Measurements from ENCODE around the gene ZNF577. TPM values are rescaled to one million over a fixed set of nuclear protein-coding genes. Genes with fewer than 3 reads are reported as not detected.
"Not testable (repeated sequence)": the region's sequence is repeated elsewhere in the genome, so short reads cannot be mapped to it uniquely, and the experiment has no call there.

ZNF577 gene
- 7.6 TPM for polyA plus RNA-seq (2013, experiment 1 of 2)
- polyA plus RNA-seq (2013, experiment 2 of 2) = 10.3 TPM

DNA sequence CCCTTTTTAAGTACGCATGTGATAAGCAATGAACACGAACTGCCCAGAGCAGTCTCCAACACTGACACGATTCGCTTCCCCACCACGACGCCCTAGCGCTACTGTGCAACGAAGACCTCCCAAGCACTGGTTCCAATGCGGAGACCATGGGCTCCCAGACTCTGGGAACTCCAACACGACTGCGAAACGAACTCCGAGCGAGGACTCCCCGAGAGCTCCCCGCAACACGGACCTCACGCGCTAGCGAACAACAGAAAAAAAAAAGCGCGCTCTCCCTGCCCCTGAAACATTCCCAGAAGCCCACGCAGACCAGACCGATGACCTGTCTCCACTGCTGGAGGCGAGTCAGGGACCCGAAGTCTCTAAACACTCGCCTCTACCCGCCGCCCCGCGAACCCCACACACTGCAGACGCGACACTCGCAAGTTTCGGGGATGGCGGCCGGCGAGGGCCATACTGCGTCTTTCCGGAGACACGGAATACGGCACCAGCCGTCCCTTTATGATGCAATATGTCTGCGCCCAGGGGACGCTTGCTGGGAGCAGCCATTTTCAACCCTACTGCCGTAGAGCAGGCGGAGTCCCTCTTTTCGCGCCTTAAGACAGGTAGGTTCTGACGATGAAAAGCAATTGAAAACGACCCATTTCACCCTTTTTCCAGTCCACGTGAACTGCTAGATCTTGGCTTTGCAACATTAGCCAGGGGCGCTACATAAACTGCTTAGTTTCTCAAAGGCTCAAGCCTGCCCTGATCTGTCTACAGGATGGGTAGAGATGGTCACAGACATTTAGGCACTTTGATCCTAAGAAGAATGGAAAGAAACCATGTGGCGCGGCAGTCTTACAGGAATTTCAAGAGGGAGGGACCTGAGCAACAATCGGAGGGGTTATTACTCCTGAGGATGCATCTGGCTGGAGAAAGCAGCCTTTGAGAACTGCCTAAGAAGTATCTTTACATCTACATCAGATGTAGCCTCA, at the start of gene ZNF577:
Gene ZNF577, minus strand, starts transcription at position 430 of the 977 bp plus-strand sequence. CDS start 7,569 bp downstream, outside the sequence.
- 39 to 53% methylated on average over 48 to 54 of the region's 56 CpGs for WGBS, 2 experiments (ENCODE audit: insufficient coverage in 2 of 2)
- H3K9me3 ChIP-seq (ENCODE audit: control insufficient read depth, low read length) = peaks cover 39% of the 10 kb centered on the region

DNA sequence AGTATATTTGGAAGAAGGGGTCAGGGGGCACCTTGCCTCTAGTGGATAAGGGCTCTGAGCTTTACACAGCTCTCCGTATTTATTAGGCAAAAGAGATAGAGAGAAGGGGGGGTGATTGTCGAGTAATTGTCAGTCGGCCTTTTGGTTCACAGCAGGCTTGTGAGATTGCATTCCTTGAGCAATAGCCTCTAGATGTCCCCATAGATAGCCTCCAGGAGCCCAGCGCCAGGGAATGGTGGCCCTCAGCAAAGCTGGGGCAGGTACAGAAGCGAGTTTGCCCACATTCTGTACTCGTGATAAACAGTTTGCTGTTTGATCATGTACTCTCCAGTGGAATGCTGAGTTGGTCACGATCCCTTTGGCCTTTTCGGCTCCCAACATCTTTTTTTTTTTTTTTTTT, 44.2 kb upstream of the ZNF577 start:
- 88 to 93% methylated on average over 6 to 7 of the region's 8 CpGs for WGBS, 2 experiments (ENCODE audit: insufficient coverage in 2 of 2)
- Histone ChIP-seq H3K9me3 (ENCODE audit: control insufficient read depth, low read length) (peaks cover 16% of the 10 kb centered on the region), H3K36me3 (ENCODE audit: control insufficient read depth, insufficient read depth, low read length) (peaks cover 68% of the 10 kb centered on the region), H3K27ac (ENCODE audit: low read depth, low read length, severe bottlenecking) (no peak overlapping the region), H3K4me1 (ENCODE audit: control insufficient read depth, insufficient read depth, low read length, poor library complexity, severe bottlenecking) (no peaks in the 10 kb centered on the region), H3K4me3 (ENCODE audit: extremely low read depth, insufficient read depth, low read length, poor library complexity, severe bottlenecking) (no peak overlapping the region)

More for the DNA sequence above, at the start of gene ZNF577:
- H3K4me3 ChIP-seq (ENCODE audit: extremely low read depth, insufficient read depth, low read length, poor library complexity, severe bottlenecking) = peak within 1 kb of the TSS; percentile 62
- no peaks in the 10 kb centered on the region for H3K4me1 ChIP-seq (ENCODE audit: control insufficient read depth, insufficient read depth, low read length, poor library complexity, severe bottlenecking)
- peak within 1 kb of the TSS; percentile 51 for H3K27ac ChIP-seq (ENCODE audit: low read depth, low read length, severe bottlenecking)
- peaks cover 46% of the 10 kb centered on the region for H3K36me3 ChIP-seq (ENCODE audit: control insufficient read depth, insufficient read depth, low read length)

DNA sequence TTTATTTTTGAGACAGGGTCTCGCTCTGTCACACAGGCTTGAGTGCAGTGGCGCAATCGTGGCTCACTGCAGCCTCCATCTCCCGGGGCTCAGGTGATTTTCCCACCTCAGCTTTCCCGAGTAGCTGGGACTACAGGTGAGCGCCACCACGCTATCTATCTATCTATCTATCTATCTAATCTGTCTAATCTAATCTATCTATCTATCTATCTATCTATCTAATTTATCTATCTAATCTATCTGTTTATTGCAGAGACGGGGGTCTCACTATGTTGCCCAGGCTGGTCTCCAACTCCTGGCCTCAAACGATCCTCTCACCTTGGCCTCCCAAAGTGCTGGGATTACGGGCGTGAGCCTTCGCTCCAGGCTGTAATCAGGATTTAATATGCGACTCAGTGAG, 40.1 kb upstream of the ZNF577 start:
- no peaks in the 10 kb centered on the region for H3K4me1 ChIP-seq (ENCODE audit: control insufficient read depth, insufficient read depth, low read length, poor library complexity, severe bottlenecking)
- no peak overlapping the region for H3K27ac ChIP-seq (ENCODE audit: low read depth, low read length, severe bottlenecking)
- H3K4me3 ChIP-seq (ENCODE audit: extremely low read depth, insufficient read depth, low read length, poor library complexity, severe bottlenecking) = peak overlapping the region; percentile 68
- WGBS, 2 experiments (ENCODE audit: insufficient coverage in 2 of 2) = 47% methylated on average over 11 to 12 of the region's 13 CpGs
- H3K36me3 ChIP-seq (ENCODE audit: control insufficient read depth, insufficient read depth, low read length) = peaks cover 31% of the 10 kb centered on the region
- H3K9me3 ChIP-seq (ENCODE audit: control insufficient read depth, low read length) = peaks cover 27% of the 10 kb centered on the region

DNA sequence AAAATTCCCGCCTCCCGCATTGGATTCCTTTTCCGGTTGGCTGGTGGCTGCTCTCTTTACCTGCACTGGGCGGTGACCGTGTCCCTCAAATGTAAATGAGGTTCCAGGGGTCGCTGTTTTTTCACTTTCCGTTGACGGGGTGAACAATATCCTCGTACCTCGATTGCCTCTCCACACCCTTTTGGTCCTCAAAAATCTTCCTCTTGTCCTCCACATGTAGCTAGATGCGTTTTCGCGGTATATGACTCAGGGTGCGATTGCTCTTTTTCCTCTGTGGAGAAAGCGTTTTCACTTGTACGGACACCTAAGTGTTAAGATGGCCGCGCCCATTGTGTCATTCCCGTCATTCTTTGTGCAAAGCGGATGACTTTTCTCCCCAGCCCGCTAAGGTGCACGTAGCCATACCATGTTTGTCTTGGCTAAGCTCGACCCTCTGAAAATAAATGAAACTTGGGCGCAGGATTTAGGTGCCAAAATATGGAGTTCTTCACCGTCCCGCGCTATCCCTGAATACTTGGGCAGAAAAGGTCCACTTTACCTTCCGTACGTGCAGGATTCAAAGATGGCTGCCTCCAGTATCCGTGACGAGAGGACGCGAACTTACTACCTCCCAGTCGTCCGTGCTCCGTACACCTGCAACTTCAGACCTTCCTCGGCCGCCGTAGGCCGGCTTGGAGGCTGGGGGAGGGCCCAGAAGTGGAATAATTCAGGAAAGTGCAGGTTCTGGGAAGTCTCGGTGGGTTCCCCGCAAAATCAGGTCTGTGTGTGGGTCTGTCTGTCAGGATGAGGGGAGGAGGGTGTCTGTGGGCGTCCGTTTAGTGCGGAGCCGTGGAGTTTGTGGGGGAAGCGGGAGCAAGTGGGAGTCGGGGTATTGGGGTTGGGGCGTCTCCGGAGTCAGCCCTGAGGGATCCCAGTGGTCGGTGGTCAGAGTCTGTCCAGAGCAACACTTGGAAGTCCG, 39.3 kb upstream of the ZNF577 start, which contains the start of gene ZNF613:
Gene ZNF613, plus strand, starts transcription at position 689 of the 958 bp plus-strand sequence. CDS start 8,749 bp downstream, outside the sequence.
- WGBS, 2 experiments (ENCODE audit: insufficient coverage in 2 of 2) = 1% methylated on average over 37 to 41 of the region's 52 CpGs

DNA sequence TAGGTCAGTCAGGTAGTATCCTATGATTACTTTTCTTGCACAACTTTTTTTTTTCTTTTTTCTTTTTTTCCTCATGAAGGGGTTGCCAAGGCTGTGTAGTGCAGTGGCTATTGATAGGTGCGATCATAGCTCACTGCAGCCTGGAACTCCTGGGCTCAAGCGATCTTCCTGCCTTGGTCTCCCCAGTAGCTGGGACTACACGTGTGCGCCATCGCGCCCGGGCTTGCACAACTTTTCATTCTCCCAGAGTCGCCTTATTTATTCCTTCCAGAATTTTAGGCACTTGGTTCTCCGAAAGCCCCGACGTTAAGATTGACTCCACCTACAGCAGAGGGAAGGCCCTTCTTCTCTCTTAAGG, 38.7 kb upstream of the ZNF577 start:
- Histone ChIP-seq H3K4me3 (ENCODE audit: extremely low read depth, insufficient read depth, low read length, poor library complexity, severe bottlenecking) (peak overlapping the region; percentile 68), H3K9me3 (ENCODE audit: control insufficient read depth, low read length) (peaks cover 40% of the 10 kb centered on the region), H3K36me3 (ENCODE audit: control insufficient read depth, insufficient read depth, low read length) (peaks cover 17% of the 10 kb centered on the region), H3K4me1 (ENCODE audit: control insufficient read depth, insufficient read depth, low read length, poor library complexity, severe bottlenecking) (no peaks in the 10 kb centered on the region), H3K27ac (ENCODE audit: low read depth, low read length, severe bottlenecking) (peak overlapping the region; percentile 89)
- WGBS, 2 experiments (ENCODE audit: insufficient coverage in 2 of 2) = 35 to 38% methylated on average over 10 of the region's 11 CpGs

More for the DNA sequence above, 39.3 kb upstream of the ZNF577 start, which contains the start of gene ZNF613:
- H3K4me3 ChIP-seq (ENCODE audit: extremely low read depth, insufficient read depth, low read length, poor library complexity, severe bottlenecking) = peak within 1 kb of the TSS; percentile 68
- peak within 1 kb of the TSS; percentile 89 for H3K27ac ChIP-seq (ENCODE audit: low read depth, low read length, severe bottlenecking)
- peaks cover 35% of the 10 kb centered on the region for H3K9me3 ChIP-seq (ENCODE audit: control insufficient read depth, low read length)
- no peaks in the 10 kb centered on the region for H3K4me1 ChIP-seq (ENCODE audit: control insufficient read depth, insufficient read depth, low read length, poor library complexity, severe bottlenecking)
- peaks cover 23% of the 10 kb centered on the region for H3K36me3 ChIP-seq (ENCODE audit: control insufficient read depth, insufficient read depth, low read length)

DNA sequence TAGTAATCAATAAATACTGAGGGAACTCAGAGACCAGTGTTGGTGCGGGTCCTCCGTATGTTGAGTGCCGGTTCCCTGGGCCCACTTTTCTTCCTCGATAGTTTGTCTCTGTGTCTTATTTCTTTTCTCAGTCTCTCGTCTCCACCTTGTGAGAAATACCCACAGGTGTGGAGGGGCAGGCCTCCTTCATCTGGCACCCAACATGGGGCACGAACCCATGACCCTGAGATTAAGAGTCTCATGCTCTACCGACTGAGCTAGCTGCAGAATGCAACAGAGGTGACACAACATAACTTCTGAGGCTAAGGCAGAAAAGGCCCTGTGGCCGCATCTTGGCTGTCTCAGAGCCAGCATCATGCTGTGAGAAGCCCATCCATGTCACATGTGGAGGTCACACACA, 34.2 kb upstream of the ZNF577 start:
- Histone ChIP-seq H3K27ac (ENCODE audit: low read depth, low read length, severe bottlenecking) (no peak overlapping the region), H3K4me3 (ENCODE audit: extremely low read depth, insufficient read depth, low read length, poor library complexity, severe bottlenecking) (no peak overlapping the region), H3K9me3 (ENCODE audit: control insufficient read depth, low read length) (peaks cover 59% of the 10 kb centered on the region), H3K4me1 (ENCODE audit: control insufficient read depth, insufficient read depth, low read length, poor library complexity, severe bottlenecking) (no peaks in the 10 kb centered on the region), H3K36me3 (ENCODE audit: control insufficient read depth, insufficient read depth, low read length) (no peaks in the 10 kb centered on the region)
- WGBS, 2 experiments (ENCODE audit: insufficient coverage in 2 of 2) = 82 to 84% methylated on average over 8 of the region's 8 CpGs

DNA sequence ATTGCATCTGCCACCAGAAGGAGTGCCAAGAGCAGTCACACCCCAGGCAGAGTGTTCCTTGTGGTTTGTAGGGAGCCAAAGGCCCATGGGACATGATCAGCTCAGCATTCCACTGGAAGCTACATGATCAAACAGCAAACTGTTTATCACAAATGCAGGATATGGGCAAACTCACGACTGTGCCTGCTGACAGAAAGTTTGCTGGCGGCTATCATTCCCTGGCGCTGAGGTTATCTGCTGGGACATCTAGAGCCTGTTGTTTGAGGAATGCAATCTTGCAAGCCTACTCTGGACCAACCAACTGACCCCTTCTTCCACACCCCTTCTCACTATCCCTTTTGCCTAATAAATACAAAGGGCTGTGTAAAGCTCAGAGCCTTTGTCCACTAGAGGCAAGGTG, 31.9 kb upstream of the ZNF577 start:
- Histone ChIP-seq H3K27ac (ENCODE audit: low read depth, low read length, severe bottlenecking) (no peak overlapping the region), H3K4me1 (ENCODE audit: control insufficient read depth, insufficient read depth, low read length, poor library complexity, severe bottlenecking) (no peaks in the 10 kb centered on the region), H3K4me3 (ENCODE audit: extremely low read depth, insufficient read depth, low read length, poor library complexity, severe bottlenecking) (no peak overlapping the region), H3K9me3 (ENCODE audit: control insufficient read depth, low read length) (peaks cover 66% of the 10 kb centered on the region), H3K36me3 (ENCODE audit: control insufficient read depth, insufficient read depth, low read length) (no peaks in the 10 kb centered on the region)
- 82 to 84% methylated on average over 3 of the region's 3 CpGs for WGBS, 2 experiments (ENCODE audit: insufficient coverage in 2 of 2)

DNA sequence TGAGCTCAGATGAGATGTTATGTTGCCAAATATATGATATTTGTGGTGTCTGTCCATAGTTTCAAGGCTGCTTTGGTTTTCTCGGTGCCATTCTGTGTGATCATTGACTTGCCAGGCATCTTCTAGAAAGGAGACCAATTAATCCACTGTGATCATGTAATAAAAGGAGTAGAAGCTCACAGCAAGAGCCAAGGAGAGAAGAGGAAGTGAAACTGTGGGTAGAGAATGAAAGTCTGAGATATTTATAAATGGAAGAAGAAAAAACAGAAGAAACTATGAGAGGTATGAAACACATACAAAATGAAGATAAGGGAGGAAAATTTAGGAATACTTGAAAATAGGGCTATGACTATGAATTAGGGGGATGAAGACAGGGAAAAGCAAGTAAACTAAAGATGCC, 28.4 kb upstream of the ZNF577 start:
- no peaks in the 10 kb centered on the region for H3K4me1 ChIP-seq (ENCODE audit: control insufficient read depth, insufficient read depth, low read length, poor library complexity, severe bottlenecking)
- peaks cover 71% of the 10 kb centered on the region for H3K9me3 ChIP-seq (ENCODE audit: control insufficient read depth, low read length)
- no peak overlapping the region for H3K4me3 ChIP-seq (ENCODE audit: extremely low read depth, insufficient read depth, low read length, poor library complexity, severe bottlenecking)
- no peaks in the 10 kb centered on the region for H3K36me3 ChIP-seq (ENCODE audit: control insufficient read depth, insufficient read depth, low read length)
- H3K27ac ChIP-seq (ENCODE audit: low read depth, low read length, severe bottlenecking) = no peak overlapping the region
- 86 to 100% methylated on average over 1 of the region's 1 CpG for WGBS, 2 experiments (ENCODE audit: insufficient coverage in 2 of 2)

DNA sequence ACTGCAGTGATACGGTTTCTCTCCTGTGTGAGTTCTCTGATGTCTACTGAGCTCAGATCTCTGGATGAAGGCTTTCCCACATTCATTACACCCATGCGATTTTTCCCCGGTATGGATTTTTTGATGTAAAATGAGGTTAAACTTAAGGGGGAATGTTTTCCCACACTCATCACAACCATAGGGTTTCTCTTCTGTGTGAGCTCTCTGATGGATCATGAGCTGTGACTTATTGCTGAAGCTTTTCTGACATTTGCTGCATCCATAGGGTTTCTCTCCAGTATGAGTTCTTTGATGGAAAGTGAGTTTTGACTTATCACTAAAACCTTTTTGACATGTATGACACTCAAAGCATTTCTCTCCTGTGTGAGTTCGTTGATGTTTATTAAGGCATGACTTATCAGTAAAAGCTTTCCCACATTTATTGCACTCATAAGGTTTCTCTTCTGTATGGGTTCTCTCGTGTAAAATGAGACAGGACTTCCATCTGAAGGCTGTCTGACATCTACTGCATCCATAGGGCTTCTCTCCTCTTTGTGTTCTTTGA, 27.6 kb upstream of the ZNF577 start:
- Histone ChIP-seq H3K27ac (ENCODE audit: low read depth, low read length, severe bottlenecking) (no peak overlapping the region), H3K36me3 (ENCODE audit: control insufficient read depth, insufficient read depth, low read length) (no peaks in the 10 kb centered on the region), H3K9me3 (ENCODE audit: control insufficient read depth, low read length) (peaks cover 67% of the 10 kb centered on the region), H3K4me1 (ENCODE audit: control insufficient read depth, insufficient read depth, low read length, poor library complexity, severe bottlenecking) (no peaks in the 10 kb centered on the region), H3K4me3 (ENCODE audit: extremely low read depth, insufficient read depth, low read length, poor library complexity, severe bottlenecking) (no peak overlapping the region)
- 76% methylated on average over 3 of the region's 5 CpGs; no CpG with 5 or more reads in 1 of the 2 experiments for WGBS, 2 experiments (ENCODE audit: insufficient coverage in 2 of 2)

DNA sequence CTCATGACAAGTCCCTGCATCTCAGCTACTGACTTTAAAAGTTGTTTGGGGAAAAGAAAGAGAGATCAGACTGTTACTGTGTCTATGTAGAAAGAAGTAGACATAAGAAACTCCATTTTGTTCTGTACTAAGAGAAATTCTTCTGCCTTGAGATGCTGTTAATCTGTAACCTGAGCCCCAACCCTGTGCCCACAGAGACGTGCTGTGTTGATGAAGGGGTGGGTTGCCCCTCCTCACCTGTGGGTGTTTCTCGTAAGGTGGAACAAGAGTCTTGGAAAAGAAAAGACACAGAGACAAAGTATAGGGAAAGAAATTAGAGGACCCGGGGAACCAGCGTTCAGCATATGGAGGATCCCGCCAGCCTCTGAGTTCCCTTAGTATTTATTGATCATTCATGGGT, 20.2 kb upstream of the ZNF577 start:
- H3K27ac ChIP-seq (ENCODE audit: low read depth, low read length, severe bottlenecking); H3K4me3 ChIP-seq (ENCODE audit: extremely low read depth, insufficient read depth, low read length, poor library complexity, severe bottlenecking); H3K36me3 ChIP-seq (ENCODE audit: control insufficient read depth, insufficient read depth, low read length); H3K4me1 ChIP-seq (ENCODE audit: control insufficient read depth, insufficient read depth, low read length, poor library complexity, severe bottlenecking): not testable (repeated sequence)
- peaks cover 44% of the 10 kb centered on the region for H3K9me3 ChIP-seq (ENCODE audit: control insufficient read depth, low read length)
- 78% methylated on average over 4 of the region's 5 CpGs; no CpG with 5 or more reads in 1 of the 2 experiments for WGBS, 2 experiments (ENCODE audit: insufficient coverage in 2 of 2)
